ENCODE results near the gene MRPS27. TPM values are rescaled to one million over a fixed set of nuclear protein-coding genes. Genes with fewer than 3 reads are reported as not detected.

MRPS27 gene
- total and polyA plus RNA-seq, 2 of the 4 experiments (the other 2 are of a cell fraction): 46.9 to 90.5 TPM

DNA sequence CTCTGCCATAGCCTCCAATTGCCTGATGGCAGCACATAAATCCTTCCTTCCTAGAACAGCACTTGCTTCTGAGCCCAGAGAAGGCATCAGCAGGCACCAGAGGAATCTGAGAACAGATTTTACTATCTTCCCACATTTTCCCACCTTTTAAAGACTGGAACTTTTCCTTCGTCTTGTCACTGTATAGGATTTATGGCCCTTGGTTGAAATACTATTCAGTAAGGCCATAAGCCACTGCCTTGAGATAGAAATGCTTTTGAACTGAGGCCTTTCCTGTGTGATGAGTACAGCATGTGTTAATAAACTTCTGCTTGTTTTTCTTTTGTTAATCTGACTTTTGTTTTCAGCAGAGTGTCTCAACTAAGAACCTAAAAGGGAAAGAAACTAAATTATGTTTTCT is 84.3 kb downstream of the MRPS27 start:
- H3K4me2 ChIP-seq (ENCODE audit: low read depth, low read length): no peak overlapping the region
- peak overlapping the region; percentile 38; the same call in 1 of the 2 replicates for H2AK5ac ChIP-seq (ENCODE audit: low read depth, low read length)
- peak overlapping the region; percentile 52; the same call in 1 of the 2 replicates for H3K4ac ChIP-seq (ENCODE audit: low read depth, low read length)
- peaks cover 4% of the 10 kb centered on the region for H3K36me3 ChIP-seq (ENCODE audit: control insufficient read depth, insufficient read depth, low read length)
- no peak overlapping the region for H2AFZ ChIP-seq (replicated peaks; ENCODE audit: low read length, poor library complexity)
- H3K9ac ChIP-seq (ENCODE audit: low read depth, low read length): no peak overlapping the region
- TF ChIP-seq MAFK (IDR thresholded peaks at IDR 0.05; ENCODE audit: low read depth, low read length): no peak
- no peak for TF ChIP-seq POLR2A (IDR thresholded peaks at IDR 0.05; ENCODE audit: low read depth, low read length)
- H4K8ac ChIP-seq (ENCODE audit: low read depth in 2 of 2, low read length in 2 of 2): 0 out of 4 replicates have a peak overlapping the region, but pooled peaks of 1 of the 2 experiments have one; percentile 33
- no peaks in the 10 kb centered on the region for H3K9me3 ChIP-seq (ENCODE audit: control insufficient read depth, insufficient read depth, low read length)
- WGBS, 2 experiments (ENCODE audit: extremely low coverage in 2 of 2, insufficient read length in 1 of 2): no CpG with 5 or more reads among the region's 1 CpG
- no peak overlapping the region for H4K91ac ChIP-seq (ENCODE audit: insufficient read depth, low read depth, low read length)
- H2BK15ac ChIP-seq (ENCODE audit: low read depth, low read length): peak overlapping the region; percentile 29; the same call in 2 of the 3 replicates
- ATAC-seq (ENCODE audit: low read depth) (no peak; the same call in 1 of the 2 replicates), DNase-seq (no peak)
- ChIA-PET POLR2A (ENCODE audit: unreplicated experiment) (no interaction called here), CTCF (interaction anchor here (0.5 kb wide), 1 partner anchor 86 kb away, joined by 3 read pairs; no protein-coding TSS in a partner anchor)
- intact Hi-C loops (cut with micrococcal nuclease): no loop called here
- no peak overlapping the region for H2AK9ac ChIP-seq (replicated peaks; ENCODE audit: low read depth, low read length, poor library complexity)
- no peak overlapping the region for H3K14ac ChIP-seq (replicated peaks; ENCODE audit: low read depth, low read length)
- H3K9me1 ChIP-seq (ENCODE audit: insufficient read depth, low read length): peaks cover 2% of the 10 kb centered on the region; the same call in 1 of the 2 replicates
- H2BK20ac ChIP-seq (ENCODE audit: low read depth, low read length): no peak overlapping the region; the same call in 1 of the 2 replicates
- H2BK120ac ChIP-seq (ENCODE audit: low read depth, low read length): no peak overlapping the region; the same call in 1 of the 2 replicates
- peak overlapping the region; percentile 29; the same call in 1 of the 2 replicates for H3K23ac ChIP-seq (ENCODE audit: low read depth, low read length)
- no peak overlapping the region for H3K4me3 ChIP-seq (ENCODE audit: insufficient read depth, low read depth, low read length)
- H3K27me3 ChIP-seq (ENCODE audit: control insufficient read depth, insufficient read depth, low read length): no peaks in the 10 kb centered on the region
- no TSS peak for BruUV-seq (replicated peaks)
- peaks cover 4% of the 10 kb centered on the region; the same call in 1 of the 2 replicates for H3K4me1 ChIP-seq (ENCODE audit: control insufficient read depth, insufficient read depth, low read length)
- no peak overlapping the region for H3K56ac ChIP-seq (ENCODE audit: extremely low read depth, insufficient read depth, low read length)
- dilution Hi-C loops (cut with HindIII; ENCODE audit: low sequenced_read_pairs, unreplicated experiment): no loop called here
- H3K79me1 ChIP-seq (ENCODE audit: low read depth in 1 of 2, low read length in 2 of 2): peaks cover 22 to 27% of the 10 kb centered on the region in 2 experiments
- in situ Hi-C loops (cut with MboI; ENCODE audit: low sequenced_read_pairs): no loop called here
- no peak overlapping the region for H2BK5ac ChIP-seq (ENCODE audit: low read depth, low read length, poor library complexity, severe bottlenecking)
- no peak overlapping the region; the same call in 1 of the 2 replicates for H3K18ac ChIP-seq (ENCODE audit: low read depth, low read length)
- H3K27ac ChIP-seq (ENCODE audit: insufficient read depth, low read length): no peak overlapping the region
- H4K5ac ChIP-seq (ENCODE audit: low read depth, low read length): no peak overlapping the region
- no peaks in the 10 kb centered on the region for H4K20me1 ChIP-seq (ENCODE audit: insufficient read depth, low read length)
